Measurements from ENCODE around the gene GALNT18.

Gene GALNT18

GRCh38 chr11:11421509-11421908 is 200.3 kb downstream of the GALNT18 start:
- DNase-seq (ENCODE audit: extremely low read depth, low read depth), result no peak
- TF ChIP-seq CTCF (IDR thresholded peaks at IDR 0.05; ENCODE audit: low read depth, low read length), result no peak

- no peak for TF ChIP-seq CTCF (IDR thresholded peaks at IDR 0.05; ENCODE audit: low read depth, low read length)
- no peak for DNase-seq (ENCODE audit: extremely low read depth, low read depth)
These were observed 200.9 kb downstream of the GALNT18 start for GRCh38 chr11:11420899-11421285.

GRCh38 chr11:11420191-11420898 is 201.5 kb downstream of the GALNT18 start:
- TF ChIP-seq CTCF (IDR thresholded peaks at IDR 0.05; ENCODE audit: low read depth, low read length), result no peak
- no peak for DNase-seq (ENCODE audit: extremely low read depth, low read depth)

GRCh38 chr11:11419747-11420146 is 202.1 kb downstream of the GALNT18 start:
- no peak for TF ChIP-seq CTCF (IDR thresholded peaks at IDR 0.05; ENCODE audit: low read depth, low read length)
- no peak for DNase-seq (ENCODE audit: extremely low read depth, low read depth)

GRCh38 chr11:11416917-11417316 is 204.9 kb downstream of the GALNT18 start:
- no peak for TF ChIP-seq CTCF (IDR thresholded peaks at IDR 0.05; ENCODE audit: low read depth, low read length)

GRCh38 chr11:11416502-11416901 is 205.3 kb downstream of the GALNT18 start:
- DNase-seq (ENCODE audit: extremely low read depth, low read depth), result no peak
- no peak for TF ChIP-seq CTCF (IDR thresholded peaks at IDR 0.05; ENCODE audit: low read depth, low read length)

More at GRCh38 chr11:11416917-11417316, 204.9 kb downstream of the GALNT18 start:
- no peak for DNase-seq (ENCODE audit: extremely low read depth, low read depth)

- no peak for DNase-seq (ENCODE audit: extremely low read depth, low read depth)
- TF ChIP-seq CTCF (IDR thresholded peaks at IDR 0.05; ENCODE audit: low read depth, low read length), result no peak
These were observed 205.9 kb downstream of the GALNT18 start for GRCh38 chr11:11415901-11416300.

Measured in AG09319 (cell line).